Frontal cortex (tissue), 4 donors: ENCODE results near the gene DYNLL2. TPM values are rescaled to one million over a fixed set of nuclear protein-coding genes. Genes with fewer than 3 reads are reported as not detected.
"Not testable (repeated sequence)": the region's sequence is repeated elsewhere in the genome, so short reads cannot be mapped to it uniquely, and the experiment has no call there.

ENCODE experiments used
- DNase-seq, 2 donors: peaks; one replicate each; pipeline ENCODE4 v3.0.0; 2012; ENCODE audit warnings: low spot score in 2 of 2
- FAIRE-seq: peaks from 2 replicates; lab custom pipeline; 2012; peaks lifted over from hg19 to GRCh38; lab: Jason Lieb, UNC
- total RNA-seq: library from RNA; depleted of rRNA; stranded (reverse); fragments of >200 nt; gene quantifications from one replicate; pipeline ENCODE4 v1.2.3, GENCODE V29; 2014
- donor health status: control.
- donor health status: control.
- donor health status: control.

The DYNLL2 gene
- total RNA-seq, 1 donor from 2014 or later, result 33.0 TPM

DNA sequence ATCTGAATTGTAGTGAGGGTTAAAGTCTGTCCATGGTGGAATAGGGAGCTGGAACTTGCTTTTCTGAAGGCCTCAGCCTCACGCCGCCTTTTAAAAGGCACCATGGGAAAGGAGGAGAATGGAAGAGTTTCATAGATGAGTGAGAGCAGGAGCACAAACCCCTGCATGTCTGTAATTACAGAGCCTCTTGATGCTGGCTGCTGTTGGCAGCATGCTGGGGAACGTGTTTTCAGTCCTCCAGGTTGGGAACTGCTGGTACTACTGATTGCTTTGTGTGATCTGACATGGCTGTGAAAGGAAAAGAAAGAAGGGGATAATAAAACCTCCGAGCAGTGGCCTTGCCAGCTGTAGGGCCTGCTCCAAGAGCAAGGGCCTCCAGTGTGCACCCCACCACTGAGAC is 16.8 kb upstream of the DYNLL2 start:
- no peak for FAIRE-seq
- DNase-seq, result no peak

DNA sequence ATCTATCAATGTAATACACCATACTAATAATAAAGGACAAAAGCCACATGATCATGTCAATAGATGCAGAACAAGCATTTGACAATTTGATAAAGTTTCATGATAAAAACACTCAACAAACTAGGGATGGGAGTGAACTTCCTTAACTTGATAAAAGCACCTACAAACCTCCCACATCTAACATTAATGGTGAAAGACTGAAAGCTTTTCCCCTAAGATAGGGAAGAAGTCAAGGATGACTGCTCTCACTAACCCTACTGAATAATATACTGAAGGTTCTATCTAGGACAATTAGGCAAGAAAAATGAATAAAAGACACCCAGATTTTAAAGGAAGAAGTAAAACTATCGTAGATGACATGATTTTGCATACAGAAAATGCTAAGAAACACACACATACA is 10.4 kb upstream of the DYNLL2 start:
- no peak for FAIRE-seq
- no peak for DNase-seq

DNA sequence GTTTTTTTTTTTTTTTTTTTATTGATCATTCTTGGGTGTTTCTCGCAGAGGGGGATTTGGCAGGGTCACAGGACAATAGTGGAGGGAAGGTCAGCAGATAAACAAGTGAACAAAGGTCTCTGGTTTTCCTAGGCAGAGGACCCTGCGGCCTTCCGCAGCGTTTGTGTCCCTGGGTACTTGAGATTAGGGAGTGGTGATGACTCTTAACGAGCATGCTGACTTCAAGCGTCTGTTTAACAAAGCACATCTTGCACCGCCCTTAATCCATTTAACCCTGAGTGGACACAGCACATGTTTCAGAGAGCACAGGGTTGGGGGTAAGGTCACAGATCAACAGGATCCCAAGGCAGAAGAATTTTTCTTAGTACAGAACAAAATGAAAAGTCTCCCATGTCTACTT is 10.0 kb upstream of the DYNLL2 start:
- FAIRE-seq, DNase-seq: not testable (repeated sequence)

DNA sequence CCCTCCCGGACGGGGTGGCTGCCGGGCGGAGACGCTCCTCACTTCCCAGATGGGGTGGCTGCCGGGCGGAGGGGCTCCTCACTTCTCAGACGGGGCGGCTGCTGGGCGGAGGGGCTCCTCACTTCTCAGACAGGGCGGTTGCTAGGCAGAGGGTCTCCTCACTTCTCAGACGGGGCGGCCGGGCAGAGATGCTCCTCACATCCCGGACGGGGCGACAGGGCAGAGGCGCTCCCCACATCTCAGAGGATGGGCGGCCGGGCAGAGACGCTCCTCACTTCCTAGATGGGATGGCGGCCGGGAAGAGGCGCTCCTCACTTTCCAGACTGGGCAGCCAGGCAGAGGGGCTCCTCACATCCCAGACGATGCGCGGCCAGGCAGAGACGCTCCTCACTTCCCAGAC is 8.8 kb upstream of the DYNLL2 start:
- FAIRE-seq, result not testable (repeated sequence)

DNA sequence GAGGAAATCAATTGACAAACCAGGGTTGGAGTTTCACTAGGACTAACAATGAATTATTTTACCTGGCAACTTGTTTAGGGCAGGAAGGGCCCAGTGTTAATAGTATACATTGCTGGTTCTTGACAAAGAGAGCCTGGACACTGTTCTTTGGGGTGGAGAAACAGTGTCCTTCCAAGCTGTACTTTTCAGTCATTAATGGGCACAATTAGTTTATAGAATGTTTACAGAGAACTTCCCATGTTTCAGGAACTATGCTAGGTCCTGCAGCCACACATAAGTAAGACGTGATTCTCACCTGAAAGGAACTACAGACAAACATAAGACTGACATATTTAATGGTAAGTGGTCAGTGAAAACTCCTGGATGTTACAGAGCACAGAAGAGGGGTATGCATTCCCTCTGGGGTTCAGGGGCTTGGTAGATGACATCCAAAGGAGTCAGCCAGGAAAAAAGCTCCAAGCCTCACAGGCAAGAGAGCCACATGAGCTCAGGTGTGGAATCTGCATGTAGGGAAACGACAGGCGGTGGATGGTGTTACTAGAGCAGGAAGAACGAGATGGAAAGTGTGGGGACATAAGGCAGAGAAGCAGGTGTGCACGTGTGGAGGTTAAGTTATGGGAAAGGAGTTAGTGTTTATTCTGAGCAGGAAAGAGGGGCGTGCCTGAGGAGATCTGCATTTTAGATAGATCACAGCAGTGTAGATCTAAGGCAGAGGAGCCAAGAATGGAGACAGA is 3.8 kb upstream of the DYNLL2 start:
- no peak for FAIRE-seq
- no peak for DNase-seq

More for the DNA sequence above, 8.8 kb upstream of the DYNLL2 start:
- DNase-seq, result not testable (repeated sequence)

DNA sequence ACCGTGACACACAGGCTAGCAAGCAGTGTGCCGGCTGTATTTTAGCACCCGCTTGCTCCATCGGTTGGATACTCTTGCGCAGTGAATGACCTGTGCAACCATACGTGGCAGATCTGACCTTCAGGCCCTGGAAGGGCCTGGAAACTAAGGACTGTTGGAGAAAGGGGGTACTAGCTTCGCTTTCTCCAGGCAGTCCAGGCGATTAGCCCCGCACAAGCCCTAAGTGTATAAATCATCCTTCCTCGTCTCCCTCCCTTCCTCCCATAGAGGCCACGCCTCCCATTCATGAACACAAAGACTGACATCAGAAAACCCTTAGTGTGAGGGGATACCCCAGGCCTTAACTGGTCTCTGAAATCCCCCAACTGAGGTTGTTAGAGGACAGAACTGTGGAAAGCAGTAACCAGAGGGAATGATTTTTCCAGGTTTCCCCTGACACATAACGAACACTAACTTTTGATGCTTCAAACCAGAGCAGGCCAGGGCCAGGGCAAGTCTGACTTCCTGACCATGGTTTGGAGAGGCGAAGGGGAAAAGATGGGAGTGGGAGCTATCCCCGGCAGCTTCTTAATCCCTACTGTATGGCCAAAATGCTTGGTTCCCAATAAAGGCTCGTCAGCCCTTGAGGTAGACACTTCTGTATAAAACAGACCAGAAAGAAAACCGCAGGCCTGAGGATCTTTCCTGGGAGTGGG is 1.4 kb upstream of the DYNLL2 start:
- DNase-seq, result no peak

DNA sequence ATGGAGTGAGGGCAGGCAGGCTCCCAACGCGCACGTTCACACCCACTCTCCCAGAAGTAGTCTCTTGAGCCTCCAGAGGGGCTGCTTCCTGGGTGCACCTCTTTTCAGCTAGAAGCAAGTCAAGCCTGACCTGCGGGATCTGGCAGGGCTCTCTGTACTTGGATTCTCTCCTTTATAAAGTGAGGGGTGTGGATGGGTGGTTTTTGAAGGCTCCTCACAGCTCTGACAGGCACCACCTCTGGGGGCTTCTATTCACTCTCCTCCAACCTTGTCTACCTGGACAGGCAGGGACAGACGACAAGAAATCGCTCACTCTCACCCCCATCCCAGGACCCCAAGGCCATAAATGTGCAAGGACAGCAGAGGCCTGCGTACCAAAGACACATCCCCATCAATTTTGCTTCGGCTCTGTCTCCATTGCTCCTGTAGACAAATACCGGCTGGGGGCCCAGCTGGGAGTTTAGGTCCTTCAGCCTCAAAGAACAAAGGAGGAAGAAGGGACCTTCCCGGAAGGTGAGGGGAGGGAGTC is 814 bp upstream of the DYNLL2 start:
- FAIRE-seq (no peak), DNase-seq (no peak)

More for the DNA sequence above, 1.4 kb upstream of the DYNLL2 start:
- FAIRE-seq, result no peak

DNA sequence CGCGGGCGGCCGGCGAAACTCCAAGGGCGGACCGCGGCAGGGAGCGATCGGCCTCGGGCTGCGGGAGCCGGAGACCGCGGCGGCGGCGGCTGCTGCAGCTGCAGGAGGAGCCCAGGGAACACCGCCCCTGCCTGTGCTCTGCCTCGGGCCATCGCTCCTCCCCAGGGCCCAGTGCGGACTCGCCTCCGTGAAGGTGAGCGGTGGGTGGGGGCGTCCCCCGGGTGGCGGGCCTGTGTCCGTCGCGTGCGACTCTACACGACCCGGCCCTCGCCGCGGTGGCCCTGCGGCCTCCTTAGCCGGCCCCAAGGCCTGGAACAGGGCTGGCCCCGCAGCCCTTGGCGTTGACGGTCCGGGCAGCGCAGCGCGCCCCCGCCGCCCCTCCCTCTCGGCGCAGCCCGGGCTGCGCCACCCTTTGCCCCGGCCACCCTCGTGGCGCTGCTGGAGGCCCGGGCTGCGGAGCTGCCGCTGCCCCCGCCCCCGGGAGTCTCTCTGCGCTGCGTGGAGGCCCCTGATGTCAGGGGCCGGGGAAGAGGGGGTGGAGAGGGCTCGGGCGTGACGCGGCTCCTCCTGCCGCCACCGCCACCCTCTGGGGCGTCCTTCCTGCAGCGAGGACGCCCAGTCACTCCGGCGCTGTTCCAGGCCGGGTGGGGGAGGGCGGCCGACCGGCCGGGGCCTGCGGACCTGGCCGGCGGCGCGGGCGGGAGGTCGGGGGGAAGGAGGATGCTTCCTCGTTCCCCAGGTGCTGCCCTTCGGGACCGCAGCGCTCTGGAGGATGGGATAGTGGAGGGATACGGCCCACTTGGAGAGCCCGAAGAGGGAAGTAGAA is 485 bp downstream of the DYNLL2 start:
- FAIRE-seq (no peak), DNase-seq (peak; percentile 73 to 81)

DNA sequence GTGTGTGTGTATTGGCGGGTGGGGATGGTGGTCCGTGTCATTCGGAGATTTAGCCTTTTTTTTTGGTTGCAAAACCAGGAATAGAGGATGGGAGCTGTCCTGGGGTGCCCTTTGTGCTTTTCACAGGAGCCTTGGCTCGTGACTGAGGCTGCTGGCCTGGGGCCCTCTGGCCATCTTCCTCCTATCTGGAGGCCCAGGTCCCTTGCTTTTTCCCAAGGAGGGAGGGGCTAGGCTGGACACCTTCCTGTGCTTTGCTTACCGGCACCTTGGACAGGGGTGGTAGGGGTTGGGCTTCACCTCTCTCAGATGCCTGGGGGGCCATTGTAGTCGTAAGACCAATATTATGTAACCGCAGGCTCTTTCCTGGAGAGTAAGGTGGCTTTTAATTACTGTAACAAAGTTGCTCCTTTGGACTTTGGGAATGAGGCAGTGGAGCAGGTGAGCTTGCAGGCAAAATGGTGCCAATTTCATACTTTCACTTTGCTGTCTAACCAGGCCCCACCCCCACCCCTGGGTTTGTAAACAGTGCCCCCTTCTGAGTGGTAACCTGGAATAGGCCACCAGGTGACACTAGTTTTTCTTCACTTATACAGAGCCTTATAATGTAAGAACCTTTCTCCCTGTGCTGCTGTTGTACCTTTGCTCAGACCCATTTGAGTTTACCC is 1.2 kb downstream of the DYNLL2 start:
- FAIRE-seq (no peak), DNase-seq (no peak)

DNA sequence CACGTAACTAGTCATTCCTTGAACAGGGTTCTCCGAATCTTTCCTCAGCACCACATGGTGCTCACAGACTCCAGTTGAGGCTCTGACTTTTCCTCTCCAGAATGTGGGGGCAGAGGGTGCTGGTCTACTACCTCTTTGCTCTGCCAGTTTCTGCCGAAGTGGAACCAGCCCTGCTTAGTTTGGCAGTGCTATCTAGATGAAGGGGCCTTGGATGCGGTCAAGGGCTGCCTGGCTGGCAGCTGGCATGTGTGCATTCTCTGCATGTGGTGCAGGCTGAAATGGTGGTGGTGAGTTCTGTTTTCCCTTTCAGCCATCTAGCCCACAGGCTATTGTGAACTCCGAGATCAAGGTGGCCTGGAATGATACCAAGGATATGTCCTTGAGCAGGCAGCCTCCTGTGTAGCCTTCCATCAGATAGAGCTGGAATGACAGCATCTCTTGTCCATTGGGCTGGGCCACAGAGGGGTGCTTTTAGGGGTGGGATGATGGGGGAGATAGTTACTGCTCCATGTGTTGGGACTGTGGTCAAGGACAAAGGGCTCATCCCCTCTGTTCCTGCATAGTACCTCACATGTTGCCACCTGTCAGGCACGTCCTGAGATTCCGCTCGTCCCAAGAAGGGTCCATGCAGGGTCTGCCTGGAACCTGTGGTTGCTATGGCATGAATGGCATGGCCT is 2.0 kb downstream of the DYNLL2 start:
- FAIRE-seq, result no peak
- no peak for DNase-seq

DNA sequence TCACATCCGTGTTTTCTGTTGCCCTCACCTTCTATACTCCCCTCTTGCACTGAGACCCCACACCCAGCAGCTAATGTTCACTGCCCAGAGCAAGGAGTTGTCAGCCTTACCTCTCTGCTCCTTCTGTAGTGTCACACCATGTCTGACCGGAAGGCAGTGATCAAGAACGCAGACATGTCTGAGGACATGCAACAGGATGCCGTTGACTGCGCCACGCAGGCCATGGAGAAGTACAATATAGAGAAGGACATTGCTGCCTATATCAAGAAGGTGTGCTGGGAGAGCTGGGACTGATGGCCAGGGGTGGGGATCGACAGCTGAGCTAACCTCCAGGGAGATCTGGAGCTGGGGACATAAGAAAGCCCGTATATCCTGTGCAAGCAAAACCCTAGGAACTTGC is 3.7 kb downstream of the DYNLL2 start:
- FAIRE-seq (no peak), DNase-seq (no peak)

DNA sequence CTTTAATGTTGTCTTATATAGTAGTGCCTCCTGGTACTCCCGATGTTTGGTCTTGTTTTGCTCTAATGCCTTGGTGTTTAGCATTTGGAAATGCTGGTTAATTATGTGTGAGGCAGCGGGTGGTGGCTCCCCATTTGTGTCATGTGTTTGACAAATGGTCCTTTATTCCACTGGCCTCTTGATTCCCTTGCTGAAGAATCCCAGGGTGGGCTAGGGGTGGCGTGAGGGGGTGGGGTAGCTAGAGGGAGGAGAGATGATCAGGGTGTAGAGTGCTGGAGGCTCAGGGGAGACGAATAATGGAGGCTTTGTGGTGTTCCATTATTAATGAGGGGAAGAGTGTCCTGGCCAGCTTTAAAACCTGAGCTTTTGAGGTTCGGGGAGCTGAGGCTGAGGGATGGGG is 5.4 kb downstream of the DYNLL2 start:
- no peak for DNase-seq
- no peak for FAIRE-seq

DNA sequence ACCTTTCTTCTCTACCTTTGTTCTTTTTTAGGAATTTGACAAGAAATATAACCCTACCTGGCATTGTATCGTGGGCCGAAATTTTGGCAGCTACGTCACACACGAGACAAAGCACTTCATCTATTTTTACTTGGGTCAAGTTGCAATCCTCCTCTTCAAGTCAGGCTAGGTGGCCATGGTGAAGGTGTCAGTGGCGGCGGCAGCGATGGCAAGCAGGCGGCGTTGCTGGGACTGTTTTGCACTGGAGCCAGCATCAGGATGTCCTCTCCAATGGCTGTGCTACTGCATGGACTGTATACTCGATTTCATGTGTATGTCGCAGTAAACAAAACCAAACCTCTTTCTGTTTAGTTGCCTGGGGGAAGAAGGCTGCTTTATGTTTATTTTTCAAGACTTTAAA is 5.9 kb downstream of the DYNLL2 start:
- no peak for DNase-seq
- no peak for FAIRE-seq

DNA sequence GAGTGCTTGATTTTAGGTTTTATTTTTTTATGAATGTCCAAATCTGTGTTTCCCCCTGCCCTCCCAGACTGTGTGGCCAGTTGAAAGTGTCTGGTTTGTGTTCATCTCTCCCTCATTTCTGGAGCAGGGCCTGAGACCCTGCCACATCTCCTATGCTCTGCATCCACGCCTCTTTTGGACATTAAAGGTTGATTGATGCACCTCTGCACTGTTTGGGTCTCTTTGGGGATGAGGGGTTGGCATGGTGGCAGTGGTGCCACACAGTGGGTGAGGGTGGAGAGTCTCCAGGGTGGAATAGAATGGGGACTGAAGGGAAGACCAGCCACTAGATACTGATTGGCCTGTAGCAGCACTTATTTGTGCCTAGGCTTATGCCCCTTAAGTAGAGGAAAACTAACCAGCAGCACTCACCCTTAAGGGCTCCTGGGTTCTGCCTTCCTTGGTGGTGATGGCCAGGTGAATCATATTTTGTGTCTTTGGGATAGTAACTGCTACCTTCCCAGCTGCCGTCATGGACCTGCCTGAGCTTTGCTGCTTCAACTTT is 7.9 kb downstream of the DYNLL2 start:
- DNase-seq, result no peak
- FAIRE-seq, result no peak

DNA sequence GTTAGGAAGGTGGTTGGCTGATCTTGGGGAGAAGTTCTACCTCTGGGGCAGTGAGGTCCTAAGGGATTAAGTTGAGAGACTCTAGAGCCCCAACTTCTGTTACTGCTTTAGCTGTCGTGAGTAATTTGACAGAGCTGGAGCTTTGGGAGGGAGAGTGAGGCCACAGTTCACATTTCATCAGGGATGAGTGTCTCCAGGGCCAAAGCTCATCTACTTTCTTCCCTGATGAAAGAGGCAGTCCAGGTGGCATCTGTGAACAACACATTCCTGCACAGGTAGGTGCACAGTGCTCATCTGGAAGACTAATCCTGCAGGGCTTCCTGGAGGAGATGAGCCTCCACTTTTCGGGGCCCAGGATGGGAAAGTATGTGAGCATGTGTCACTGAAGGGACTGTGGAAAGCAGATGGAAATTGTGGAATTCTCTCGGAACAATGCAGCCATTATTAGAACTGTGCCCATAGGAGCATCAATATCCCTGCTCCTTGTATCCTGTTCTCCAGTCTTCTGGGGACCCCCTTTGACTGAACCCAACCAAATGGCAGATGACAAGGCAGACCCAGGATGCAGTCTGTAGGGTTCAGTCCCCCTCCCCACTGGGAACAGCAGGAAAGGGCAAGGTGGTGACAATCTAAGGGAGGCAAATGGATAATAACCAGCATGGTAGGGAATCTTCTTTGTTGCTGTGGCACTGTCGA is 9.0 kb downstream of the DYNLL2 start:
- DNase-seq, result no peak

DNA sequence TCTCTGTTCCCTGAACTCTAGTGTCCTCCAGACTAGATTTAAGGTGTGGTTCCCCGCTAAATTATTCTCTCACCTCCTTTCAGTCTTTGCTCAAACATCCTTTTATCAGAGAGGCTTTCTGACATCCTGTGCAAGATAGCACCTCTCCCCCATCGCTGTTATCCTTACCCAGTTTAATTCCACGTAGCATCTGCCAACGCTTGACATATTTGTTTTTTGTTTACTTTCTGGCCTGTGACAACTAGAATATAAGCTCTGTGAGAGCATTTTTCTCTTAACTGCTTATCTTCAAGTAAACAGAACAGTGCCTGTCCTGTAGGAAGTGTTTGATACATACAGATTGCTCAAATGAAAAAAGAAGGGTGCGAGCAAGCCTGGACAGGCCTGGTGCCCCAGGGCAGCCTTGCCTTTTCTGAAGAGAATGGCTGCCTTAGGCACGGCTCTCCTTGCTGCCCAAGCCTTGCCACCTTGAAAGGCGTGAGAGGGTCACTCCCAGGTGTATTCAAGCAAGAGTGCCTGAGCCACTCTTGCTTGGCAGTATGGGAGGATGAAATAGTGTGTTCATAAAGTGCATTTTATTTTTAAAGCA is 9.7 kb downstream of the DYNLL2 start:
- no peak for FAIRE-seq
- DNase-seq, result no peak

More for the DNA sequence above, 9.0 kb downstream of the DYNLL2 start:
- no peak for FAIRE-seq

DNA sequence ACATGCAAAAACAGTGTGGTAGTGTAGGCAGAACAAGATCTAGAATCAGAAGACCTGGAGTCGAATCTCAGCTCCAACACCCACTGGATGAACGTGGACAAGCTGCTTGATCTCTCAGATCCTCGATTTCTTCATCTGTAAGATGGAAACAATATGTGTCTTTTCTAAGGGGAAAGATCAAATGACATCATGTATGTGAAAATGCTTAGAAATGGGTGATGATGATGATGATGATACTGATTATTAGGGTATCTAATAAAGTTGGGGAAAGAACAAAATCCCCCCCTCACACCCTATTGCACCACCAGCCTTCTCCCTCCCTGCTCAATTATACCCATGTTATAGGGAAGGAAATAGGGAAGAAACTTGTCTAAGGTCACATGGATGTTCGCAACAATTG is 10.9 kb downstream of the DYNLL2 start:
- DNase-seq (no peak), FAIRE-seq (no peak)

DNA sequence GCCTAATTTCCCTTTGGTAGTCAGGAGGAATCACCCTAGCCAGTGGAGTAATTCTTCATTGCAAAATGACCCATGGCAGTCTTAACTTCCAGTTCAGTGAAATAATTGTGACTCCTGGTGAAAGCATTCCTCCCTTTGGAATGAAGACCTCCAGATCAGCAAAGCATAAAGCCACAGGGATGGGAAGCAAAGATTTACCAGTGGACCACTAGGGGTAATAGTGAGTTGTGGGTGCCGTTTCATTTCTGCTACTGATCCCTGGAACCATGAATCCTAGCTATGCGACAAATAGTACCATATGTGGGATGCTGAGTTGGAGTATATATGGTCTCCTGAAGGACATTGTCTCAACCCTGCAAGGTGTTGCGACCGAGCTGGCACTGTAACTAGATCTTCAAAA is 13.7 kb downstream of the DYNLL2 start:
- DNase-seq (no peak), FAIRE-seq (no peak)
